GOT3 (cell line): Measurements from ENCODE around the gene EFHC1.
"Not testable (repeated sequence)": the region's sequence is repeated elsewhere in the genome, so short reads cannot be mapped to it uniquely, and the experiment has no call there.

ENCODE experiments used
- DNase-seq: peaks from one replicate; lab custom pipeline; 2025; ENCODE audit warnings: mixed read lengths; lab: John Stamatoyannopoulos, UW

Gene EFHC1

DNA sequence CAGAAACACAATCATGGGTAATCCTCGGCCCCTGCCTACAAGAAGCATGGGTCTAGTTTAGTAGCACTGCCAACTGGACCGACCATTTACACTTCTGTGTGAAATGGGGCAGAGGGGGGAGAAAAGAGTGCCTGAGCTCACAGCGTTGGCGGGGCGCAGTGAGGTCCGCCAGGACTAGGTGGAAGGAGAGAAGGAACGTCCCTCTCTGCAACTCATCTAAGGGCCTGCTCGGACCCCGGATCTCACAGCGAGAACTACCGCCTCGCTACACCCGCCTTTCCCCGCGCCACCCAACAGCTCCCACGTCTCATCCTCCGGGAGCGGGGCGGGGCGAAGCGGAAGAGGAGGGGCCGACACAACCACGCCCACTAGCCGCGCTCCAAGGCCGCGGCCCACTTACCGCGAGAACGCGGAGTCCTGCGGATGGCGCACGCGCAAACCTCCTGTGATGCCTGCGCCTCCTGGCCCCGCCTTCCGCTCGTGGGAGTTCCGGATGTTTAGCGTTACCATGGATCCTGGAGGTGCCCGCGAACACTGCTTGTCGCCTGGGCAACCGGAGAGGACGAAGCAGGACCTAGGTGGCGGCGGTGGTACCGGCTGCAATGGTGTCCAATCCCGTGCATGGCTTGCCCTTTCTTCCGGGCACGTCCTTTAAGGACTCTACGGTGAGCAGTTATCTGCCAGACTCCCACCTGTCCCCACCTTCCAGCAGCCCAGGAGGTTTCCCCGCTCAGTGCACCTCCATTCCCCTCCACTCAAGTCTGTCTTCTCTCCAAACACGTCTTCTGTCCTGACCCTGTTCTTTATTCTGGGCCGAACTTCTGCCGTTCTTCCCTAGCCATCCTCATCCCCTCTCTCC is at the start of gene EFHC1:
EFHC1 (plus strand) TSS at position 534 of the 859 bp plus-strand sequence; CDS start at position 603, 69 bp downstream.
- DNase-seq, result peak; percentile 96

DNA sequence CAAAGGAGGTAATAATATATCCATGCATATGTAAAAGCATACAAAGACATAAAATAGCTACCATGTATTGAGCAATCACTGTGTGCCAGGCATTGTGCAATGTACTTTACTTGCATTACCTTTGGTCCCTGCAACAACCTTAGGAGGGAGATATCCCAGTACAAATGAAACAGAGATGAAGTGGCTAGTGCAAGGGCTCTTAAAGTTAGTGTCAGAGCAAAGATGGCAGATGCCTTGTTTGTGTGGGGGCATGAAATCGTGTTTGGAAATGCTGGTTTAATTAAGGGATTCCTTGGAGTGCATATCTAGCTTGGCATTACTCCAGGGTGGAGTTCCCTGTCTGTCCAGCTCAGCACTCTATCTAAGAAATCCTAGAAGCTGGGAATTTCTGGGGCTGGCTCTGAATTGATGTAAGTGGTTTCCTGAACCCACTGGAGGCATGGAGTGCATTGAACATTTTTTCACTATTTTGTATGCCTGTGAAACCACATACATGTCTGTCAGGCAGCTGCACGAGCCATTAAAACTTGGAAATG is 48.4 kb upstream of the EFHC1 start:
- no peak for DNase-seq

GRCh38 chr6:52373151-52373690 is 46.9 kb upstream of the EFHC1 start:
- no peak for DNase-seq

DNA sequence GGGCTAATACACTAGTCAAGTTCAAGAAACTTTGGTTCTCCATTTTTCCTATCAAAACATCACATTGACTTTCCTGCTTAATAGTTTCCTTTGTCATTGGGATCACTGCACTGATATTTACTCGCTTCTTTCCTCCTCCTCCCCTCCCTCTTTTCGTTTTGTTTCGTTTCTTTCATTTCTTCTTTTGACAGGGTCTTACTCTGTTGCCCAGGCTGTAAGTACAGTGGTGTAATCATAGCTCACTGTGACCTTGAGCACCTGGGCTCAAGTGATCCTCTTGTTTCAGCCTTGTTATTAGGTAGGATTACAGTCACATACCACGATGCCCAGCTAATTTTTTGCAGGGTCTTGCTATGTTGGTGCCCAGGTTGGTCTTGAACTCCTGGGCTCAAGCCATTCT is 45.9 kb upstream of the EFHC1 start:
- DNase-seq, result no peak

GRCh38 chr6:52375780-52376556 is 44.2 kb upstream of the EFHC1 start:
- no peak for DNase-seq

DNA sequence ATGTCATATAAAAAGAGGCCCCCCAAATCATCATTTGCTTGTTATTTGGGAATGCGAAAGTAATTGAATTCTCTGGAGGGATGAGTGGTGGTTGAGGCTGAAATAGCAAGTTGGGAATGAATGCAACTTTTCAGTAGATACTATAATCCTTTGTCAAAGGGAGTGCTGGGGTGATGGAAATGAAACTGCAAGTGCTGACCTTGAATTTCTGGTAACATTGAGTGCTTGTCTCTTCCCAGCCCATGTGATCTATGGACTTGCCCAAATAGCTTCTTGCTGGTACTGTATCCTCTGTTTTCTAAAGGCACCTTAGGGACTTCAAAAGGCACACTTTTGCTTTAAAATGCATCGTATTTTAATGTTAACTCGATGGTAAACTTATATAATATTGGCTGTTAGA is 43.4 kb upstream of the EFHC1 start:
- DNase-seq, result no peak

GRCh38 chr6:52377538-52378221 is 42.5 kb upstream of the EFHC1 start:
- no peak for DNase-seq

GRCh38 chr6:52381249-52381648 is 38.9 kb upstream of the EFHC1 start:
- DNase-seq, result no peak

GRCh38 chr6:52384145-52384766 is 35.9 kb upstream of the EFHC1 start:
- DNase-seq, result no peak

- no peak for DNase-seq
Observed at GRCh38 chr6:52385074-52385473, 35.1 kb upstream of the EFHC1 start.

DNA sequence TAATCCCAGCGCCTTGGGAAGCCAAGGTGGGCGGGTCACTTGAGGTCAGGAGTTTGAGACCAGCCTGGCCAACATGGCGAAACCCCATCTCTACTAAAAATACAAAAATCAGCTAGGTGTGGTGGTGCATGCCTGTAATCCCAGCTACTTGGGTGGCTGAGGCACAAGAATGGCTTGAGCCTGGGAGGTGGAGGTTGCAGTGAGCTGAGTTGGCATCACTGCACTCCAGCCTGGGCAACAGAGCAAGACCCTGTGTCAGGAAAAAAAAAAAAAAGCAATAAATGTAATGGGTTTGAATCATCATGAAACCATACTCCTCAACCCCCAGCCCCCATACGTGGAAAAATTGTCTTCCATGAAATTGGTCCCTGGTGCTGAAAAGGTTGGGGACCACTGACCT is 32.0 kb upstream of the EFHC1 start:
- not testable (repeated sequence) for DNase-seq

DNA sequence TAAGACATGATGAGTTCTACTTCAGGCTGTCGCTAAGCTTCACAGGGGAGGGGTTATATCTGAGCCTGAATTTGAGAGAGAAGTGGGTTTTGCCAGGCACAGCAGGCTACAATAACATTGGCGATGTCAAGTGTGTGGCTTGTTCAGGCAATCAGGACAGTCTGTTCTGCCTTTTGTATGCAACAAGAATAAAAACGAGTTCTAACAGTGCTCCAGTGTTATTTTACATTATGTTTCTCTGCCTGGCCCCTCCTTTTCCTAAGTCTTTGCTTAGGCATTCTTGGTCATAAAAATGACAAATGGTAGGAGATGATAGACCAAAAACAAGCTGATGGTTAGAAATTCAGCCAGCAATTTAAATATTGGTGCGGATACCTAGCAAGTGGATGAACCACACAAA is 31.4 kb upstream of the EFHC1 start:
- no peak for DNase-seq

DNA sequence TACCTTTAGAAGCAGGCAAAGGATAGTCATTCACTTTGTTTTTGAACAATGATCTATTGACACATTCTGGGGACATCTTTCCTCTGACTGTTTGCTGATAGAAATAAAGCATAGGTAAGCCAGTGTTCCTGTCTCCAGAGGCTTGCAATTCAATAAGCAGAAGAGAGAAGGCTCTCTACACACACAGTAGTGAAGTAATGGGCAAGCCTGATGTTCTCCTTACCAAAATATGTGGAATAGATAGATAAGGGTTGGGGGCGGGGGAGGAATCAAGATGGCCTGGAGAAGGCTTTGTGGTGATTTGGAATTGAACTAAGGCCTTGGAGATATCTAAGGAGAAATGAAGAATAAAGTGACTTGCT is 30.9 kb upstream of the EFHC1 start:
- no peak for DNase-seq

GRCh38 chr6:52389626-52390360 is 30.3 kb upstream of the EFHC1 start:
- no peak for DNase-seq

DNA sequence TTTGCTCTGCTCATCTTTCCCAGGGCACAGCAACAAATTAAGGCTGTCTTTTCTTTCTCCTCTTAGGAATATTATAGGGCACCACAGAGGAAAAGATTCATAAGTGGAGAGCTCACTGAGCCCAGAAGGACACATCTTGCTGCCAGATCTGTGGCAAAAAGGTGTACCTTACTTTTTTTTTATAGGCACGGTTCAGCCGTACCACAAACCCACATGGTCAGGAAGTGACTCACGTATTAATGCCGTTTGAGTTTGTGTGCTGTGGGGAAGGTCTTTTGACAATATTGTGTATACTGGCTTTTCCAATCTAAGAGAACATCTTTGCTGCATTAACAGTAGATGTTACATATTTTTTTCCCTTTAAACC is 29.8 kb upstream of the EFHC1 start:
- no peak for DNase-seq

GRCh38 chr6:52391599-52391998 is 28.5 kb upstream of the EFHC1 start:
- no peak for DNase-seq

- DNase-seq, result no peak
Observed at GRCh38 chr6:52392944-52393343, 27.2 kb upstream of the EFHC1 start.

DNA sequence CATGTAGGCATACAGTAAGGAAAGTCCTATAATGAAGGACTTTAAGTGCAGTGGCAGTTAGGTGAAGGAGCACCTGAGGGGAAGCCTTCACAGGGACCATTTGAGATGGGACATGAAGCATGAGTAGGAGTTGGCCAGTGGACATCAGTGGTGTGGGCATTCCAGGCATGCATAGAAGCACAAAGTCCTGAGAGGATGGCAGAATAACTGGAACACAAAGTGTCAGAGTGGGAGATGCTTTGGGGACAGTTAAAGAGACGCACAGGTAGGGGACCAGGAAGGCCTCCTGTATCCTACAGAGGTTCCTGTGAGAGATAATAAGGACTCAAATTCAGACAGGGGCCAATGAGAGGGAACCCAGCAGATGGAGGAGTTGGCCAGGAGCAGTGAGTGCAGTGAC is 26.4 kb upstream of the EFHC1 start:
- DNase-seq, result no peak

DNA sequence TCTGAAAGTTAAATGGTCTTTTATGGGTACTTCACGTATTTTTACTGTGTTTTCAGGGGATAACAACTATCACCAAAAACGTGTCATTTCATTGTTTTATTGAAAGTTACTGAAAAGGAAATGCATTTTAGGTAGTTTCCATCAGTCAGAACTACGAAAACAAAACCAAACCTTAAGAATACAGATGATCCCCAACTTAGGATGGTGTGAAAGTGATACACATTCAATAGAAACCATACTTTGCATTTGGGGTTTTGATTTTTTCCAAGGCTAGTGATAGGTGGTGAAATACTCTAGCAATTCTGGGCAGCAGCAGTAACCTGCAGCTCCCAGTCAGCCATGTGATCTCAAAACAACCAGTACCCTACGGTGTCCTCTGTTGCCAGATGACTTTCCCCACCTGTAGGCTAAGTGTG is 25.9 kb upstream of the EFHC1 start:
- no peak for DNase-seq

GRCh38 chr6:52395969-52396368 is 24.2 kb upstream of the EFHC1 start:
- no peak for DNase-seq
